HG02759 (cell line): ENCODE measurements around the gene SLC6A3.

Experiments used
- ATAC-seq: cut with Tn5 transposase; IDR thresholded peaks from one replicate; pipeline ENCODE4 v1.9.1; 2021; ENCODE audit warnings: mild to moderate bottlenecking, moderate library complexity; ENCODE audit not compliant: unreplicated experiment

SLC6A3 gene

DNA sequence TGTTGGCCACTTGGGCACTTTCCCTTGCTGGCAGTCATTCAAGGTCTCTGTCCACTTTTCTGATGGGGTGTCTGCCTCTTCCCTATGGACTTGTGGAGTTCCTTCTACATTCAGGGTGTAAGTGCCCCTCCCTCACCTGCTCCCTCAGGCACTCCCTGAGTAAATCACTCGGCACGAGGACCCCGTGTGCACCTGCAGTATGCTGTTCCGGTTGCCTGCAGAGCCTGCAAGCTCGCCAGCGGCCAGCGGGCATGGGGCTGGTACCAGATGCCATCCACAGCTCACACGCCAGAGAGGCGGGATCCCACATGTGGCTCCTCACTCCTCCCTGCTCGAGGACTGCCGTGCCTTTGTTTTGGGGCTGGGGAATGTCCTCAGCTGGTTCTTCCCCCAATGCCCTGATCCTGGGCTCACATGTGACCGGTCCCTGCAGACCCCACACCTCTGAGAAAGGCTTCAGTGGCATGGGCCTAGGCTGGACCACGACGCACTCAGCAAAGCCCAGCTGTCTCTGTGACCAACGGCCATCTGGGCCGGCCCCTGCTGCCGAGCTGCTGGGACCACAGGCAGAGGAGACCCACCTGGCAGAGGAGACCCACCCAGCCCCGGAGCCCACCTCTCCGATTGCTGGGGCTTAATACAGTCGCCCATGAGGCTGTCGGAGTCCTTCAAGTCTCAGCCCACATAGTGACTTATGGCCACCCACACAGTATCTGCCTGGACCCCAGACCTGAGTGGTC is 54.2 kb downstream of the SLC6A3 start:
- no peak for ATAC-seq

DNA sequence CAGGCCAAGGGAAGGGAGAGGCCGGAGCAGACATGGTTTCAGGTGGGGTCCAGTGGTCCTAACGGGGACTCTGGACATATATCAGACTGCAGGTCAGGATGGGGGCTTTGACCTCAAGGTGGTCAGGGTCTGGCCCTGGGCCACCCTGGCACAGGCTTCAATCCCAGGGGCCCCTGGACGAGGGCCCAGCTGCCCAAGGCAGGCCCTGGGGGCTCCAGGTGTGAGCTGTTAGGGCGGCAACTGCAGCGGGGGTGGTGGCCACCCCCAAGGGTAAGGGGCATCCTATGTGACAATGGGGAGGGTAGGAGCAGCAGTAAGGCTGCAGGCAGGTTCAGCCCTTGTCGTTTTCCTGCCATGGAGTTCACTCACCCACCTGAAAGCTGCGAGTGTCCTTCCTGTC is 54.9 kb downstream of the SLC6A3 start:
- ATAC-seq, result no peak

DNA sequence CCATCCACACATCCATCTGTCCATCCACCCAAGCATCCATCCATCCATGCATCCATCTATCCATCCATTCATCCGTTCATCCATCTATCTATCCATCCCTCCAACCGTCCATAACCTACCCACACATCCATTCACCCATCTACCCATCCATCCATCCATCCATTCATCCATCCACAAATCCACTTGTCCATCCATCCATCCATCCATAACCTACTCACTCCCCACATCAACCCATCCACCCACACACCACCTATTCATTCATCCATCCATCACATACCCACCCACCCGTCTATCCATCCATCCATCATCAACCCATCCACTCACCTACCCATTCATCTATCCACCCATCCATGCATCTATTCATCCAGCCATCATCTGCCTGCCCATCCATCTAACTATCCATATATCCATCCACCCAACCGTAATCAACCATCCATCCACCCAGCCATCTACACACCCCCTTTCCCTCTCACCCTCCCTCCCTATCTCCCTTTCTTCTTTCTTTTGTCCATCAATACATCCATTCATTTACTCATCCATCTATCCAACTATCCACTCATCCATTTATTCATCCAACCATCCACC is 56.8 kb downstream of the SLC6A3 start:
- ATAC-seq, result no peak

DNA sequence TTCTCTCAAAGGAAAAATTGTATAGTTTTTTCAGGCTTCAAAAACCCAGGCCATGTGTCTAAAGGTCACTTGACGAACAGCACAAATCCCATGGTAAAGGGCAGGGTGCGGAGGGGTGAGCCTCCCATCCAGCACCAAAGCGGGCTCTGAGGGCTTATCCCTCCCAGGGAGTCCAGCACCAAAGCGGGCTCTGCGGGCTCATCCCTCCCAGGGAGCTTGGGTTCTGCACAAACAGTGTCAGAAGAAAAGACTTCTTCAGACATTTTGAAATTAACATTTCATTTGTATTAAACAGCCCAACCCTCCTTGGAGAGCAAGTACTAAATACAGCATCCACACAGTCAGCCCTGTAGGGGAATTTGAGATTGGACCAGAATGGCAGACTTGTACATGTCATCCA is 57.4 kb downstream of the SLC6A3 start:
- no peak for ATAC-seq

DNA sequence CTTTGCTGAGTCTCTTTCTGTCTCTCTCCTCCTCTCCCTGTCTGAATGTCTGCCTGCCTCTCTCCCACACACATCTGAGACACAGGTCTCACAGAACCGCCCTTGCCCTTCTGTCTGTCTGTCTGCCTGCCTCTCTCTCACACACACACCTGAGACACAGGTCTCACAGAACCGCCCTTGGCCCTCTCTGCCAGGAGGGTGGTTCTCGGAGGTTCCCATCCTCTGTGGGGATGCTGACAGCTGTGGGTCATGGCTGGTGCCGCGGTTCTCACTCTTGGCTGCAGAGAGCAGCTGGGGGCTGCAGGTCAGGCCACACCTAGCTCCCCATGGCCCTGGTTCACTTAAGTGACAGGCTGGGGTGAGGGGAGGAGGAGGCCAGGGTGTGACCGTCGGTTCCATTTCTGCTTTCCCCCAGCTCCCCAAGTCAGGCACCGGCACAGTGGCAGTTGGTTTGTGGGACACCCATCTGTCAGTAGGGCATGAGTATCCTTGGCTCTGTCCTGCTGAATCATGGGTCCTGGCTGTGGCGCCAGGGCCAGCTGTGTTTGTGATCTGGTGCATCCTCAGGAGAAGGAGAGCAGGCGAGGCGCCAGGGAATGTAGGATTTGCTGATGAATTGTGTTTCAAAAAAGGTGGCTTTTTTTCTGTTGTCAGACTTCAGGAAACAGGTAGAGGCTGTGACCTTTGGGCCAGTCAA is 58.0 kb downstream of the SLC6A3 start:
- no peak for ATAC-seq

DNA sequence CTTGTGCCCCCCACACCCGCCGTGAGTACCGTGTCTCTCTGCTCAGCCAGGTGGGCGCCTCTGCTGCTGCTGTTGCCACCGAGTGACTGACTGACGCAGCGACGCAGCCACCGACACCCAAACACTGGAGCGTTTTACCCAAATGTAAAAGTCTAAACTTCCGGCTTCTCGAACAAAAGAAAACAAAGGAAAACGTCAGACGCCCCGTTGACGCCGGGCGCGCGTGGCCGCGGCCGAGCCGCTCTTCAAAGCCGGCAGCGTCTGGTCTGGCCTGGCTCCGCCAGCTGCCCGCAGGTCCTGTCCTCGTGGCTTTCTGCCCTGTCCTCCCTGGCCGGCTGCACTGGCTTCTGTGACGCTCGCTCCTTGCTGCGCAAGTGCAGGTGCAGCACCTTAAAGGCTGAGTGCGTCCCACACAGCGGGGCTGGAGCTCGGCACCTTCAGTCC is 58.9 kb downstream of the SLC6A3 start:
- ATAC-seq, result peak; percentile 35

DNA sequence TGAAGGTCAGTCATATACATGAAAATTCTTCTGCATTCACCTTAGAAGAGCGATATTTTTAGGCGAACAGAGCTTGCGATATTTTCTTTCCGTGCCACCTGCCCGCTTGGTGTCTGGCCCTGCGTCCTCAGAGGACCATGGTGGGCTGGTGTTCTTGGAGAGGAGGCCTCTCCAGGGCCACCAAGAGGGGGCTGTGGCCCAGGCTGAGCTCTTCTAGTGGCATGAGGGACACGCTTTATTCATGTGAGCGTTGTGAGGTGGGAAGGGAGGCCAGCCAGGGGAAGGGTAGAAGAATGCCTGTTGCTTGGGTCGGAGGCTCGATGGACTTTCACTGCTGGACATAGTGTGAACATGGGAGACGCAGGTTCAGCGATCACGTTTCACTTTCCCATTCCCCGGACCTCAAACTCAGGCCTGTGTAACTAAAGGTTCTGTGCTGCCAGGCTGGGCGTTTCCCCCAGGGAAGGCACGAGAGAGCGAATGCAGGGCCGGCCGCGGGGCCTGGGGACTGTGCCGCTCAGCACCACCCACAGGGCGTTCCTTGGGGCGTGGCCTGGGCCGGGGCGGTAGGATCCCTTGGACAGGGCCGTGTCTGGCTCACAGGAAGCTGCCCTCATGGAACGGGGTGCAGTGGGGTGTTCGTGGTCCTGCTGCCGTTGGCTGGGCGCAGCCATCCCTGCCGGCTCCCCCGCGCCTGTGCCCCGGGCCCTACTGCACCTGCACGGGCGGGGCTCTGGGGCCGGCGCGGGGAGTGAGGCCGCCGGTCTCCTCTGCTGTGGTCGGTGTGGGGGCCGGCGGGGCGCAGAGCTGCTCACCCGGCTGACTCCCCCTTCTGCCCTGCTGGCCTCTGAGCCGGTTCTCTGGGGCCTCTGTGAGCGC is 59.6 kb downstream of the SLC6A3 start:
- ATAC-seq, result peak; percentile 95

DNA sequence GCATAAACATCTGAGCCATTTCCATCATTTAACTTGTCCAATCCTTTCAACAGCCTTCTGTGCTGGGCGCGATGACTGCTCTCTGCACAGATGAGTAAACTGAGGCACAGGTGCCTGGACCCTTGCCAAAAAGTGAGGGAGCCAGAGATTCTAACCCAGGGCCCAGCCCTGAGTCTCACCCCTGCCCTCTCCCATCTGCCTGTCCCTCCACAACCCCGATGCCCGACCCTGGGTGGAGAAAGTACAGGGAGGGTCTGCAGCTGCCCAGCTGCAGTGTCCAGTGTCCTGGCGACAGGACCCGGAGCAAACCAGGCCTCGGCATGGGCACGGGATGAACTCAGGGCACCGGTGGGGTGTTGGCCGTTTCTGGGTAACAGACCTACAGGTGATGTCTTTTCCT is 60.7 kb downstream of the SLC6A3 start:
- no peak for ATAC-seq

DNA sequence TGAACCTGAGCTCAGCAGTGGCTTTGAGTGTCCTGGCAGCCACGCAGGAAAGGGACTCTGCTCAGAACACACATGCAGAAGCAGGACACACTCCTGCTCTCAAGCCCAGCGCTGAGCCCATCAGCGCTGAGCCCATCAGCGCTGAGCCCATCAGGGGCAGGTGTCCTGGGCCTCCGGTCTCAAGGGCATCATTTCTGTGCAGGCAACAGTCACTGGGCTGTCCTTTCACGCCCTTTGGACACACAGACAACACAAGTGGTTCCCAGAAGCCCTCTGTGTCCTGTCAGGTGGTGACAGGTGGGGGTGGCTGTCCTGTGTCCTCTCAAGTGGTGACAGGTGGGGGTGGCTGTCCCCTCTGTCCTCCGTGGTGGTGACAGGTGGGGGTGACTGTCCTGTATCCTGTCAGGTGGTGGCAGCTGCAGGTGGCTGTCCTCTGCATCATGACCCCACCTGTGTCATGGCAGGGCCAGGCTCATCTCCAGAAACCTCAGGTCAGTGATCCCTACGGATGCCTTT is 61.3 kb downstream of the SLC6A3 start:
- ATAC-seq, result no peak

DNA sequence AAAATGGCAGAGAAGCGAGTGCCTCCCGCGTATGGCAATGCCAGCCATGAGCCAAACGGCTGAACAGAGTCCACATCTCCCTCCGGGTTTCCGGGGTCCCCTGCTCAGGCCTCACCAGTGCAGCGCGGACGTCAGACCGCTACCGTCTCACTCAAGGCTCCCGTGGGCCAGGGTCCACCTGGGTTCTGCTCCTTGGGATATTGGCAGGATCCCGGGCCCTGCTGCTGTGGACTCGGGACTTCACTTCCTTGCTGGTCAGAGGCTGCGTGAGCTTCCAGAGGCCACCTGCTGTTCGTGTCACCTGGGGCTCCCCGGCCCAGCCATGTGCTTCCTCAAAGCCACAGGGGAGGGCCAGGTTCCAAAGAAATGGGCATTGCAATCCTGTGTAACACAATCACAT is 61.9 kb downstream of the SLC6A3 start:
- no peak for ATAC-seq

DNA sequence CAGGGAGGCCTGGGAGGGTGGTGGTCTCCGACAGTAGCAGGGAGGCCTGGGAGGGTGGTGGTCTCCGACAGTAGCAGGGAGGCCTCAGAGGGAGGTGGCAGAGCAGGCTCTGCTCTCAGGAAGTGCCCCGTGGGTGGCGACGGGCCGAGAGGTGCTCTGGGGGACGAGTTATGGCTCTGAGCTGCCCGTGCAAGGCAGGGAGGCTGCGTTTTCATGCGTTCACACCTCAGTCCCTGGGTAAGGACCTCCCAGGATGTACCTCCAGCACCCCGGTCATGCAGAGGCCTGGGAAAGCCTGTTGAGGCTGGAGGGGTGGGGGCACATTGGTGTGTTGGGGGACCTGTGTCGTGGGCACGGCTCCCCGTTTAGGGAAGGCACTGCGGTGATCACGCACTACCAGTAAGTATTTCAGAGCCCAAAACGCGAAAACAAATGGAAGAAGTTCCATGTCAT is 63.0 kb downstream of the SLC6A3 start:
- ATAC-seq, result no peak

DNA sequence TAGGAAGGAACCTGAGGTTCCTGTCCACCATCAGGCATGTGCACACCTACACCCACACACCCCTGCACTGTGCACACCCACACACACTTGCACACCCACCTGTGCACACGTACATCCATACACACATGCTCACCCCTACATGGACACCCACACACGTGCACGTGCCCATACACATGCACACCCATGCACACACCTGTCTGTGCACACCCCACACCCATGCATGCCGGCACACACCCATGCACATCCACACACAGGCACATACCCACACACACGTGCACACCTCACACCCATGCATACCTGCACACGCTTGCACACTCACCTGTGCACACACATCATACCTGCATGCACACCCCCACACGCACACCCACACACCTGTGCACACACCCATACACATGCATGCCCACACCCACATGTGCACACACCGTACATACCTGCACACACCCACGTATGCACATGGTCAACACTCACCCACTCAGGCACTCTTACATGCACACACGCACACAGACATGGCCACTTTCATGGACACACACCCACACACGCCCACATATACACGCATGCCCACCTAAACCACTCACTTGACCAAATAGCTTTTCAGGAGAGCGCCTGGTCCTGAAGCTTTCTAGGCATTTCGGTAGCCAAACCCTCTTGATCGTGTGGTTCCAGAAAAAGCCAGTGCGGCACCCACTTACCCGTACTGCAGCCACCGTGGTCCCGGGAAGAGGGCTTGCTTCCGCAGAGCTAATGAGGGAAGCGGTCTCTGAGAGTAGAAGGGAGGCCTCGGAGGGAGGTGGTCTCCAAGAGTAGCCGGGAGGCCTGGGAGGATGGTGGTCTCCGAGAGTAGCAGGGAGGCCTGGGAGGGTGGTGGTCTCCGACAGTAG is 63.6 kb downstream of the SLC6A3 start:
- no peak for ATAC-seq

DNA sequence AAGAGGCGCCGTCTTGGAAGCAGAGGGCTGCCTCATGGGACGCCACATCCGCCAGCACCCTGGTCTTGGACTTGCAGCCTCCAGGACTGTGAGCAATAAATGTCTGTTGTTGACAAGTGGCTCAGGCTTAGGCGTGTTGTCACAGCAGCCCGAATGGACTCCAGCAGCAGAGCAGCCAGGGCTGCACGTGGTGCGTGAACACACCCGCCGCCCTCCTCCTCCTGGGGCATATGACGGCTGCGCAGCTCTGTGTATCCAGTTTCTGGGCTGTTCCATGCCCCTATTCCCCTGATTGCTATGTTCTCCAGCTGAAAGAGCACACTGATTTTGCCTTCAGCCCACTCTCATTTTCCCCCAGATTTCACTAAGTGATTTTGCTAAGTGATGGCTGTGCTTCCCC is 64.3 kb downstream of the SLC6A3 start:
- ATAC-seq, result no peak

DNA sequence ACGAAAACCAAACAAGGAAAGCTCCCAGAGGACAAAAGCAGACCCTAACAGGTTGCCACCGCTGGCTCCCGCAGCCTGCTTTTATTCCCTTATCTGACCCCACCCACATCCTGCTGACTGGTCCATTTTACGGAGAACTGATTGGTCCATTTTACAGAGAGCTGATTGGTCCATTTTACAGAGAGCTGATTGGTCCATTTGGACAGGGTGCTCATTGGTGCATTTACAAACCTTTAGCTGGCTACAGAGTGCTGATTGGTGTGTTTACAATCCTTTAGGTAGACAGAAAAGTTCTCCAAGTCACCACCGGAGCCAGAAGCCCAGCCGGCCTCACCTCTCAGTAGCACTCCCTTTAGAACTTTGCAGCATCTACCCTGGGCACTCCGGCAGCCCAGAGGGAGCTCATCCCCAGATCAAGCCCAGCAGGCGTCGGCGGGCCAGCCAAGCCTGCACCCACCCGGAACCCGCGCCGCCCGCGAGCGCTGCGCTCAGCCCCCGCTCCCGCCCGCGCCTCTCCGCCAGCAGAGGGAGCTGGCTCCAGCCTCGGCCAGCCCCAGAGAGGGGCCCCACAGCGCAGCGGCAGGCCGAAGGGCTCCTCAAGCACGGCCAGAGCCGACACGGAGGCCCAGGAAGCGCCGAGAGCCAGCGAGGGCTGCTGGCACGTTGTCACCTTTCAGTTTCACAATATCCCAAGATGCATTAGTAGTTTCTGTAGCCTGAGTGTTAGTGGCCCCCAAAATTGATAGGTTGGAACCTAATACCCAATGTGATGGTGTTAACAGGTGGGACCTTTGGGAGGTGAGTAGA is 65.0 kb downstream of the SLC6A3 start:
- ATAC-seq, result peak; percentile 88

DNA sequence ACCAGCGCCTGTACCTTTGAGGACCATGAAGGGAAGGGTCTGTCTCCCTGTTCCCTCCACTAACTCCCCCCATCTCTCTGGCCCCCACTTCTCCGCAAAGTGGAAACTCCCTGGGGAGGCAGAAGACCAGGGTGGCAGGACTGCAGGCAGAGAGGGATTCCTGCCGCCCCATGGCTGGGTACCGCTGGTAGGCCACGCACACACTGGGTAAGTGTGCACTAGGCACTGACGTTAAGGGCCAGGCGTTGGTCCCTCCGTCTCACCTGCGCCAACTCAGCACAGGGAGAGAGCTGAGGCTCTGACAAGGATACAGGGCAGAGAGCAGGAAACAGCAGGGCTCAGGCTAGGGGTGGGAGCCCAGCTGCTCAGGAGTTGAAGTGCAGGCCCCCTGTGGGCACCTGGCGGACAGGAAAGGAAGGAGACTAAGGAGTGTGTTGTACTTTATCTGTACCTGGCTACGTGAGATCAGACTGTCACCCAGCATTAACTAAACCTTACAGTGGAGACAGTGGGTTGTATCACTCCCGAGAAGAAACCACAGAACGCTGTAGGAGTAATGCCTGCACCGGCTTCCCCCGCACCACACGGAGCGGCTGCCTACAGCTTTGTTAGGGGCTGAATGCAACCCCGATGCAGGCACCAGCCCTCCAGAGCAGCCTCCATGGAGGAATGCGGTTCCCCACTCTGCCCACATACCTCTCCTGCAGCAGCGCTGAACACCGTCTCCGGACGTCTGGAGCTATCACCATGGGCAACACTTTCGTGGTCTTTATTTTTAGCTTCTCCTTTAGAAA is 66.2 kb downstream of the SLC6A3 start:
- no peak for ATAC-seq

DNA sequence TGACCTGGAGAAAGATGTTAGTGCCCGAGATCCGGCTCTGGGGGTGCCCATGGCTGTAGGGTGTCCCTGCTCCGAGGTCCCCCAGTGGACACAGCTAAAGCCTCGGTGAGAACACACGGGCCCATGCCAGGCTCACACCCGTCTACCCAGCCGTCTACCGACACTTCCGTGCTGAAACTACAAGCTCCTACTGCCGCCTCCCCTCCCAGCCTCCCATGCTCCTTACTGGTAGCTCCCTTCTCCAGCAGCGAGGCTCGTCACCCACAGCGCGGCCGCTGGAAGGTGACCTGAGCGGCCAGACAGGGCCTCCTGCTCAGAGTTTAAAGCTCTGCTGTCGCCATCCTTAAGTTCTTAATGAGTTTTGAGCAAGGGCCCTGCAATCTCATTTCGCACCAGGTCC is 67.1 kb downstream of the SLC6A3 start:
- no peak for ATAC-seq

DNA sequence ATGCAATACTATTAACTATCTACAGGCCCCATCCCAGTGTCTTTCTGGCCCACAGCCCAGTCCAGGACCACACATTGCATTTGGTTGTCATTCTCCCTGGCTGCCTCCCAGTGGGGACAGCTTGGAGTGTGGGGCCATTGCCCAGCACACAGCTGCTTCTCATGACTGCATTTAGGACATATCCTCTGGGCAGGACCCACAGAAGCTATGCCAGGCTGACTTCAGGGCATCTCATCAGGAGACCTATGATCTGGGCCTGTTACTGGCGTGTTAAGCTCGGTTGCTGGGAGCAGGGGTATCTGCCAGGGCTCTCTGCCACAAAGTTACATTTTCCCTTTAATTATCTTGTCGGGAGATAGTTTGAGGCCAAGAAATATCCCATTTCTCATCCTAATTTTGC is 68.3 kb downstream of the SLC6A3 start:
- no peak for ATAC-seq
